GM12874 (cell line): Measurements from ENCODE around the gene AMN1.

Experiments used
- CTCF ChIP-seq: IDR thresholded peaks from 2 replicates; pipeline ENCODE4 v1.5.1; 2011; ENCODE audit warnings: low read depth, mild to moderate bottlenecking, control low read depth, low read length, moderate library complexity; ENCODE audit not compliant: insufficient read depth

The AMN1 gene

GRCh38 chr12:31626270-31626995 is 102.4 kb downstream of the AMN1 start:
- TF ChIP-seq CTCF, result no peak

- no peak for TF ChIP-seq CTCF
These were observed 106.8 kb downstream of the AMN1 start for GRCh38 chr12:31622038-31622437.
